Ovary (tissue), 9 donors: Measurements from ENCODE around the gene CWF19L2. TPM values are rescaled to one million over a fixed set of nuclear protein-coding genes. Genes with fewer than 3 reads are reported as not detected.

Experiments
- DNase-seq, 5 donors: peaks; one replicate each; pipeline ENCODE4 v3.0.0-alpha.2; 2019 to 2020
- H3K27ac ChIP-seq, 2 donors: fragments of 200-600 bp; one replicate each; pipeline versions ENCODE4 v1.5.1 to v1.8.0; 2019 to 2022
- H3K27me3 ChIP-seq: fragments of 200-600 bp; one replicate; pipeline ENCODE4 v1.8.0; 2022
- H3K36me3 ChIP-seq: fragments of 200-600 bp; sonication (generic); one replicate; pipeline ENCODE4 v1.5.1; 2019
- H3K4me1 ChIP-seq: one replicate; pipeline ENCODE4 v1.8.1; 2013; ENCODE audit warnings: mild to moderate bottlenecking, moderate library complexity; ENCODE audit not compliant: insufficient read depth
- H3K4me3 ChIP-seq: fragments of 200-600 bp; sonication (generic); one replicate; pipeline ENCODE4 v1.5.1; 2017
- H3K9me3 ChIP-seq, 2 donors: fragments of 200-600 bp in 1 of 2; sonication (generic) in 1 of 2; one replicate each; pipeline versions ENCODE4 v1.5.1 to v1.8.1; 2013 to 2019; ENCODE audit warnings: mild to moderate bottlenecking in 1 of 2, moderate library complexity in 1 of 2
- CTCF ChIP-seq, 3 donors: fragments of 450-650 bp in 2 of 3; fragments of 200-600 bp in 1 of 3; IDR thresholded peaks; one replicate each; pipeline versions ENCODE4 v1.5.1 to v1.8.0; 2016 to 2022; ENCODE audit warnings: antibody characterized with exemption in 3 of 3, mild to moderate bottlenecking in 1 of 3
- EP300 ChIP-seq: sonication (generic); formaldehyde crosslinking; IDR thresholded peaks from one replicate; pipeline ENCODE4 v1.6.1; 2017; ENCODE audit warnings: antibody characterized with exemption
- POLR2A ChIP-seq: fragments of 450-650 bp; IDR thresholded peaks from one replicate; pipeline ENCODE4 v1.6.1; 2017; ENCODE audit warnings: antibody characterized with exemption, mild to moderate bottlenecking, moderate library complexity
- WGBS, 3 donors: extraction: QIAGEN DNeasy Blood & Tissue Kit in 1 of 3; methylation state at CpG; one replicate each; pipeline versions ENCODE4 v1.1.5 to v1.1.7; 2013 to 2017; 5-methylcytosine and 5-hydroxymethylcytosine counted together
- intact Hi-C, 4 donors: fragments of 100-400 bp; cut with DNase I; formaldehyde crosslinking; loops; one replicate each; pipeline versions ENCODE4 v1.11.0 to v1.15.1; 2022 to 2023
- polyA plus RNA-seq, 2 donors: library from polyadenylated mRNA; stranded (reverse); fragments of 200-250 nt in 1 of 2; fragments of 350-450 nt in 1 of 2; fragmentation: Illumina TruSeq in 1 of 2; extraction: RNeasy Lipid Tissue Mini Kit (QIAGEN cat#74804) in 1 of 2; gene quantifications; one replicate each; pipeline ENCODE4 v1.2.3, GENCODE V29; 2013 to 2014
- total RNA-seq, 7 donors: library from RNA; depleted of rRNA in 2 of 7; stranded (reverse); fragments of >200 nt in 2 of 7; fragmentation: NEBNext Ultra II Directional in 3 of 7; extraction: Animal tissue kit (Norgen Biotek cat#: 25700) in 3 of 7; gene quantifications; one replicate each; pipeline versions ENCODE4 v1.1.0 to v1.2.4, GENCODE V29; 2016 to 2023
- donor health status: DM: no; HTN: no; CAD: no; lungs with moderate emphysema.
- donor health status: DM: no; HTN: no; CAD: no.
- donor health status: Bipolar disorder and iron deficiency.
- donor health status: DM: yes; HTN: yes; CAD: no.
- donor health status: DM: no; HTN: no; CAD: no.
- donor health status: DM: yes; HTN: yes; CAD: no.

The CWF19L2 gene
- total and polyA plus RNA-seq, 9 donors = 13.4 to 26.4 (median 20.7) TPM

- no peak overlapping the region for H3K27ac ChIP-seq
- no peak for DNase-seq
- H3K4me3 ChIP-seq = no peak overlapping the region
- H3K9me3 ChIP-seq = no peaks in the 10 kb centered on the region
- no peaks in the 10 kb centered on the region for H3K27me3 ChIP-seq
- no peaks in the 10 kb centered on the region for H3K36me3 ChIP-seq
- no peak for TF ChIP-seq POLR2A
- TF ChIP-seq CTCF (IDR thresholded peaks at IDR 0.05) = no peak
- TF ChIP-seq EP300 = no peak
- H3K4me1 ChIP-seq = no peaks in the 10 kb centered on the region
- WGBS, 3 donors = 10 to 40% (median 19%) methylated on average over 1 of the region's 1 CpG
- intact Hi-C loops = no loop called here
Measured at GRCh38 chr11:107301878-107302277, 155.7 kb downstream of the CWF19L2 start.

GRCh38 chr11:107293677-107294344 lies 163.8 kb downstream of the CWF19L2 start:
- TF ChIP-seq EP300 (no peak), CTCF (IDR thresholded peaks at IDR 0.05) (no peak), POLR2A (no peak)
- Histone ChIP-seq H3K27ac (no peak overlapping the region), H3K4me1 (no peaks in the 10 kb centered on the region), H3K36me3 (no peaks in the 10 kb centered on the region), H3K9me3 (no peaks in the 10 kb centered on the region), H3K27me3 (no peaks in the 10 kb centered on the region), H3K4me3 (no peak overlapping the region)
- no peak for DNase-seq
- intact Hi-C loops = no loop called here
- WGBS, 3 donors = 88 to 95% (median 93%) methylated on average over 13 of the region's 13 CpGs

GRCh38 chr11:107282195-107282594 lies 175.4 kb downstream of the CWF19L2 start:
- WGBS, 3 donors = 78 to 85% (median 85%) methylated on average over 1 of the region's 1 CpG
- Histone ChIP-seq H3K9me3 (no peaks in the 10 kb centered on the region), H3K36me3 (no peaks in the 10 kb centered on the region), H3K27me3 (no peaks in the 10 kb centered on the region), H3K4me1 (no peaks in the 10 kb centered on the region), H3K4me3 (no peak overlapping the region), H3K27ac (no peak overlapping the region)
- no peak for TF ChIP-seq EP300
- intact Hi-C loops = no loop called here
- DNase-seq = no peak

Other genes starting within 250 kb of the CWF19L2 start
- 10 to 100 TPM in 1 of 7 donors, 1 to 10 TPM in 6; 2.8 to 10.1 (median 6.8) TPM for gene ALKBH8, start 107.9 kb upstream of the CWF19L2 start, total RNA-seq
- 1 to 10 TPM; 4.0 to 6.6 TPM for gene ALKBH8, start 107.9 kb upstream of the CWF19L2 start, polyA plus RNA-seq
- gene ELMOD1, start 133.3 kb upstream of the CWF19L2 start, total RNA-seq = under 1 TPM in 4 of 7 donors, not detected in 3; 0.18 to 0.69 (median 0.24) TPM
- under 1 TPM; 0.17 to 0.38 TPM for gene ELMOD1, start 133.3 kb upstream of the CWF19L2 start, polyA plus RNA-seq